ENCODE results near the gene VKORC1L1. TPM values are rescaled to one million over a fixed set of nuclear protein-coding genes. Genes with fewer than 3 reads are reported as not detected.
"Not testable (repeated sequence)": the region's sequence is repeated elsewhere in the genome, so short reads cannot be mapped to it uniquely, and the experiment has no call there.

The VKORC1L1 gene
- total RNA-seq: 10 to 100 TPM; 21.3 to 26.0 TPM

DNA sequence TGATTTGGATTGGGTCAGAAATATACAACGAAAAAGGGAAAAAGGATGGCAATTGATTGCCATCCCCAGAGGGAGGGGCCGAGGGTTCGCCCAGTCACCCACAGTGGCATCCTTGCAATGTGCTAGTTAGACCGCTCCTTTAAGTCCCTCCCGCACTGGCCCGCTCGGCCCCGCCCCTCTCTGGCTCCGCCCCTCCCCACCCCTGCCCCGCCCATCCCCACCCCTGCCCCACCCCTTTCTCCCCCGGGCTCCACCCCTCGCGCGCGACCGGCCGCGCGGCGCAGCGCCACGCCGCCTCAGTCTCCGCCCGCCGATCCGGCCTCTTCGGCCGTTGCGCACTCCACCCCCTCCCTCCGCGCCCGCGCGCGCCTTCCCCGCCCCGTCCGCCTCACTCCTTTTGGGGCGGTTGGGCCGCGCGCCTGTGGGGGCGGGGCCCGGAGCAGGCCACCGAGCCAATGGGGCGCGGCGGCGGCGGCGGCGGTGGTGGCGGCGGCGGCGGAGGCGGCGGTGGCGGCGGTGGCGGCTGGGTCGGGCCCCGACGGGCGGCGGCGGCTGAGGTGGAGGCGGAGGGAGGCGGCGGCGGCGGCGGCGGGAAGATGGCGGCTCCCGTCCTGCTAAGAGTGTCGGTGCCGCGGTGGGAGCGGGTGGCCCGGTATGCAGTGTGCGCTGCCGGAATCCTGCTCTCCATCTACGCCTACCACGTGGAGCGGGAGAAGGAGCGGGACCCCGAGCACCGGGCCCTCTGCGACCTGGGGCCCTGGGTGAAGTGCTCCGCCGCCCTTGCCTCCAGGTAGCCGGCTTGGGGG is at the start of gene VKORC1L1:
TSS of gene VKORC1L1 (plus strand) at position 299 of the 806 bp plus-strand sequence. CDS start at position 597, 298 bp downstream.
- Histone ChIP-seq H3K4me3 (peak within 1 kb of the TSS; percentile 69), H3K36me3 (no peaks in the 10 kb centered on the region), H3K9ac (ENCODE audit: low read depth in 2 of 2, low read length in 2 of 2) (peak within 1 kb of the TSS; percentile 71 to 83), H3K27ac (peak within 1 kb of the TSS; percentile 55), H3K27me3 (no peaks in the 10 kb centered on the region), H3K9me3 (no peaks in the 10 kb centered on the region), H3K4me1 (no peaks in the 10 kb centered on the region)
- intact Hi-C loops (cut with DNase I): no loop called here
- TF ChIP-seq, protein P1, sequence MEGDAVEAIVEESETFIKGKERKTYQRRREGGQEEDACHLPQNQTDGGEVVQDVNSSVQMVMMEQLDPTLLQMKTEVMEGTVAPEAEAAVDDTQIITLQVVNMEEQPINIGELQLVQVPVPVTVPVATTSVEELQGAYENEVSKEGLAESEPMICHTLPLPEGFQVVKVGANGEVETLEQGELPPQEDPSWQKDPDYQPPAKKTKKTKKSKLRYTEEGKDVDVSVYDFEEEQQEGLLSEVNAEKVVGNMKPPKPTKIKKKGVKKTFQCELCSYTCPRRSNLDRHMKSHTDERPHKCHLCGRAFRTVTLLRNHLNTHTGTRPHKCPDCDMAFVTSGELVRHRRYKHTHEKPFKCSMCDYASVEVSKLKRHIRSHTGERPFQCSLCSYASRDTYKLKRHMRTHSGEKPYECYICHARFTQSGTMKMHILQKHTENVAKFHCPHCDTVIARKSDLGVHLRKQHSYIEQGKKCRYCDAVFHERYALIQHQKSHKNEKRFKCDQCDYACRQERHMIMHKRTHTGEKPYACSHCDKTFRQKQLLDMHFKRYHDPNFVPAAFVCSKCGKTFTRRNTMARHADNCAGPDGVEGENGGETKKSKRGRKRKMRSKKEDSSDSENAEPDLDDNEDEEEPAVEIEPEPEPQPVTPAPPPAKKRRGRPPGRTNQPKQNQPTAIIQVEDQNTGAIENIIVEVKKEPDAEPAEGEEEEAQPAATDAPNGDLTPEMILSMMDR (IDR thresholded peaks at IDR 0.05): no peak
- peak; percentile 96 for DNase-seq

DNA sequence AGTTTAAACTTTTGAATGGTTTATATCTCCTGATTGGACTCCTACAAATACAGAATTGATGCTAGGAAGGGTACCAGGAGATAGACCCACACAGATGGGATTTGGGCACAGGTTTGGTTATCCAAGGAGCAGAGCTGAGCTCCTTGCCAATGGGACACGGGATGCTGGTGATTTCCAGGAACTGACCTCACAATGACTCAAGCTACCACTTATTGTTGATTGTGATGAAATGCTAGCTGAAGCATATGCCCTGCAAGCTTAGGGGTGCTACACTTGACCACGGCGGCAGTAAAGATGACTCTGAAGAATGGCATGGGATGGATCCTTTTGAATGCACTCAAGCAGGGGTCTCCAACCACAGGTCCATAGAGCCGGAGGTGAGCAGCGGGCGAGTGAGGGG is 45.5 kb upstream of the VKORC1L1 start:
- DNase-seq: no peak
- no peaks in the 10 kb centered on the region for H3K4me1 ChIP-seq
- H3K27me3 ChIP-seq: no peaks in the 10 kb centered on the region
- TF ChIP-seq, protein P1 (IDR thresholded peaks at IDR 0.05): no peak
- no peak overlapping the region for H3K4me3 ChIP-seq
- no peak overlapping the region for H3K9ac ChIP-seq (ENCODE audit: low read depth in 2 of 2, low read length in 2 of 2)
- H3K36me3 ChIP-seq: no peaks in the 10 kb centered on the region
- no peak overlapping the region for H3K27ac ChIP-seq
- no peaks in the 10 kb centered on the region for H3K9me3 ChIP-seq
- intact Hi-C loops (cut with DNase I): no loop called here

DNA sequence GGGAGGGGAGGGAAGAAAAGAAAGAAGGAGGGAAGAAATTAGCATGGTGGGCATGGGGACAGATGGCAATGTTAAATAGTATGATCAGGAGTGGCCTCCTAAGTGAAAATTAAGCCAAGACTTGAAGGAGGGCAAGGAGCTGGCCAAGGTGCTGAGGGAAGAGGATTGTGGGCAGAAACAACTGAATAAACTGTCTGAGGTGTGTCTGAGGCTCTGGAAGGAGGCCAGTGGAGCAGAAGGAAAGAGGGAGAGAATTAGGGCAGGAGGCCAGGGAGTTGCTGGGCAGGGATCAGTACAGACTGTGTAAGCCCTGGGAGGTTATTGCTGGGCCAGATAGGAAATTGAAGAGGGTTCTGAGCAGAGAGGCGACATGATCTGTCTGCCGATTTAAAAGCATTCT is 40.6 kb upstream of the VKORC1L1 start:
- Histone ChIP-seq H3K36me3 (no peaks in the 10 kb centered on the region), H3K27ac (no peak overlapping the region), H3K9me3 (no peaks in the 10 kb centered on the region), H3K27me3 (no peaks in the 10 kb centered on the region), H3K4me3 (no peak overlapping the region), H3K4me1 (no peaks in the 10 kb centered on the region), H3K9ac (ENCODE audit: low read depth in 2 of 2, low read length in 2 of 2) (no peak overlapping the region)
- peak; percentile 23 for DNase-seq
- TF ChIP-seq, protein P1 (IDR thresholded peaks at IDR 0.05): no peak
- intact Hi-C loops (cut with DNase I): no loop called here

DNA sequence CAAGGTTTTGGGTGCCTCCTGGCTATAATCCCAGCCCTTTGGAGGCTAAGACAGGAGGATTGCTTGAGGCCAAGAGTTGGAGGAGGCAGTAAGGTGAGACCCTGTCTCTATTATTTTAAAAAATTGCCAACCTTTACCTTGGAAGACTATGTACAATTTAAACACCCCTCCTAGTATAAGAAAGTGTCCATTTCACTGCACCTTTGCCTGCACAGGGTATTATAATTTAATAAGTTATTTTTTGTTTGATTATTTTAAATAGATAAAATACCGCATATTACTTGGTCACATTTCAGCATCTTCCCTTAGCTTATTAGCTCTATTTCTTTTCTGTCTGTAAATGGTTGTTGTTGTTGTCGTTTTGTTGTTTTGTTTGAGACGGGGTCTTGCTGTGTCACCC is 36.2 kb upstream of the VKORC1L1 start:
- intact Hi-C loops (cut with DNase I); H3K27ac ChIP-seq; DNase-seq: not testable (repeated sequence)

DNA sequence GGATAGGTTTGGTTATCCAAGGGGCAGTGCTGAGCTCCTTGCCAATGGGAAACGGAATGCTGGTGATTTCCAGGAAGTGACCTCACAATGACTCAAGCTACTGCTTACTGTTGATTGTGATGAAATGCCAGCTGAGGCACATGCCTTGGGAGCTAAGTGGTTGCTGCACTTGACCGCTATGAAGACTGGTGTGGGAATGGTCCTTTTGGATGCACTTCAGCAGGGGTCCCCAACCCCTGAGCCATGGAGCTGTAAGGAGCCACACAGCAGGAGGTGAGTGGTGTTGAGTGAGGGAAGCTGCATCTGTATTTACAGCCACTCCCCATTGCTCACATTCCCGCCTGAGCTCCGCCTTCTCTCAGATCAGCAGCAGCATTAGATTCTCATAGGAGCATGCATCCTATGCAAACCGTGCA is 35.3 kb upstream of the VKORC1L1 start:
- H3K9ac ChIP-seq (ENCODE audit: low read depth in 2 of 2, low read length in 2 of 2); H3K4me1 ChIP-seq; intact Hi-C loops (cut with DNase I); H3K4me3 ChIP-seq; H3K27me3 ChIP-seq; H3K9me3 ChIP-seq; DNase-seq; H3K27ac ChIP-seq; H3K36me3 ChIP-seq: not testable (repeated sequence)

More for the DNA sequence above, 36.2 kb upstream of the VKORC1L1 start:
- not testable (repeated sequence) for H3K27me3 ChIP-seq; H3K9ac ChIP-seq (ENCODE audit: low read depth in 2 of 2, low read length in 2 of 2); H3K9me3 ChIP-seq; H3K4me3 ChIP-seq; H3K4me1 ChIP-seq; H3K36me3 ChIP-seq

DNA sequence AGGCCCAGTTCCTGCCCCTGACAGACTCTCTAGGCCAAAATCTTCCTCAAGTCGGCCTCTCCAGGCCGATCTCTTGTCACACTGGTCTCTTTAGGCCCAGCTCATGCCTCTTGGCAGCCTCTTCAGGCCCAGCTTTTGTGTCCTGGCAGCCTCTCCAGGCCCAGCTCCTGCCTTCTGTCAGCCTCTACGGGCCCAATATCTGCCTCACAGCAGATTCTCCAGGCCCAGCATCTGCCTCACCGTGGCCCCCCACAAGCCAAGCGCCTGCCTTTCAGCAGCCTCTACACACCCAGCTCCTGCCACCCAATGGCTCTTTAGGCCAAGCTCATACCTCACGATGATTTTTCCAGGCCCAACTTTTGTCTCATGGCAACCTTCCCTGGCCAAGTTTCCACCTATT is 33.0 kb upstream of the VKORC1L1 start:
- TF ChIP-seq, protein P1 (IDR thresholded peaks at IDR 0.05): no peak
- H3K9ac ChIP-seq (ENCODE audit: low read depth in 2 of 2, low read length in 2 of 2): no peak overlapping the region
- no peak overlapping the region for H3K4me3 ChIP-seq
- DNase-seq: no peak
- intact Hi-C loops (cut with DNase I): no loop called here
- no peak overlapping the region for H3K27ac ChIP-seq
- H3K27me3 ChIP-seq: no peaks in the 10 kb centered on the region
- H3K4me1 ChIP-seq: no peaks in the 10 kb centered on the region
- H3K36me3 ChIP-seq: no peaks in the 10 kb centered on the region
- H3K9me3 ChIP-seq: no peaks in the 10 kb centered on the region

Measured in colonic mucosa (tissue), 4 donors.